Left colon (tissue), 2 donors: Measurements from ENCODE around the gene SPRYD4. TPM values are rescaled to one million over a fixed set of nuclear protein-coding genes. Genes with fewer than 3 reads are reported as not detected.
A peak's percentile ranks its signal among the peaks of the same experiment; 100 is the strongest.
"Not testable (repeated sequence)": the region's sequence is repeated elsewhere in the genome, so short reads cannot be mapped to it uniquely, and the experiment has no call there.

ENCODE experiments used
- ATAC-seq: fragments of 200-7000 bp; cut with Tn5 transposase; one replicate; pipeline ENCODE4 v1.9.1; 2020; ENCODE audit warnings: mild to moderate bottlenecking, moderate library complexity
- DNase-seq, 2 donors: peaks; one replicate each; pipeline ENCODE4 v3.0.0-alpha.2; 2020
- intact Hi-C, 2 donors: fragments of 100-400 bp; cut with DNase I in 1 of 2; cut with micrococcal nuclease in 1 of 2; formaldehyde crosslinking; loops; one replicate each; pipeline versions ENCODE4 v1.11.2 to v1.14.0; 2022; cut with DNase I, micrococcal nuclease
- total RNA-seq, 2 donors: library from RNA; stranded (reverse); fragmentation: NEBNext Ultra II Directional; extraction: Animal tissue kit (Norgen Biotek cat#: 25700); gene quantifications; one replicate each; pipeline ENCODE4 v1.2.1, GENCODE V29; 2021
- donor health status: DM: no; HTN: no; CAD: no.
- donor health status: DM: yes; HTN: yes; CAD: no.

SPRYD4 gene
- total RNA-seq, 2 donors from 2014 or later, result 3.9 to 5.2 TPM

DNA sequence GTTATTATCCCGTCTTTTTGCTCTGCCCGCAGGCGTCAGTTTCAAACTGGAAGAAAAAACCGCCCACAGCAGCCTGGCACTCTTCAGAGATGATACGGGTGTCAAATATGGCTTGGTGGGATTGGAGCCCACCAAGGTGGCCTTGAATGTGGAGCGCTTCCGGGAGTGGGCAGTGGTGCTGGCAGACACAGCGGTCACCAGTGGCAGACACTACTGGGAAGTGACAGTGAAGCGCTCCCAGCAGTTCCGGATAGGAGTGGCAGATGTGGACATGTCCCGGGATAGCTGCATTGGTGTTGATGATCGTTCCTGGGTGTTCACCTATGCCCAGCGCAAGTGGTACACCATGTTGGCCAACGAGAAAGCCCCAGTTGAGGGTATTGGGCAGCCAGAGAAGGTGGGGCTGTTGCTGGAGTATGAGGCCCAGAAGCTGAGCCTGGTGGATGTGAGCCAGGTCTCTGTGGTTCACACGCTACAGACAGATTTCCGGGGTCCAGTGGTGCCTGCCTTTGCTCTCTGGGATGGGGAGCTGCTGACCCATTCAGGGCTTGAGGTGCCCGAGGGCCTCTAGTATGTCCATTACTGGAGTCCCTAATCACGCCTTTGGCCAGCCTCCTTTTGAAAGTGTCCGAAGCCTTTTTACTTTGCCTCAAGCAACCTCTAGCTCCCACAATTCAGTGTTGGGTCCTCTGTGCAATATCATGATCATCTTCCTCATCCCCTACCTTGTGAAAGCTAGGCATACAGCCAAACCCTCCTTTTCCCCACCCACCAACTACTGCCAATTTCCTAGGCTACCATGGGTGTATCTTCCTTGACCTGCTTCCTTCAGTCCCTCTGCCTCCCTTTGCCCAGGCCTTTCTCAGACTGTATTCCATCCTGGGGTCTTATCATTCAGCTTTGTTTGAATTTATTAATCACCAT lies 891 bp downstream of the SPRYD4 start:
- intact Hi-C loops, result loop anchor here in 1 of 2 donors (10.0 kb wide), 1 partner anchor 154 kb away; the partner anchor contains the start of gene CNPY2
- ATAC-seq (peak; percentile 69), DNase-seq (peak; percentile 54)

DNA sequence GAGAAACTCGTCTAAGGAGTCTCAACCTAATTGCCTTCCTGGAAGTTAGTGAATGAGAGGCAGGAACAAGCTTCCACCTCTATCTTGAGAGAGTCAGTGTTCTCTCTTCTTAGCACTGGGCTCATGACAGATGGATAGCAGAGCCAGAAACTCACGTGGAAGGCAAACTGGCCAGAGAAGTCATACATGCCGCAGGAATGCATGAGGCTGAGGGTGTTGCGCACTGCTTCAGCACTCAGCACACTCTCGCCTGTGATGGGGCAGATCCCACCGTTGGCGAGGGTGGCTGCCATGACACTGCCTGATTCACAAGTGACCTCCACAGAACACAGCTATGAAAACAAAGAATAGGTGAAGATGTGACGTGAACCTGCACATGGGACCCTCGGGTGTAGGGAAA lies 6.0 kb downstream of the SPRYD4 start:
- ATAC-seq (no peak), DNase-seq (no peak)
- intact Hi-C loops, result no loop called here

DNA sequence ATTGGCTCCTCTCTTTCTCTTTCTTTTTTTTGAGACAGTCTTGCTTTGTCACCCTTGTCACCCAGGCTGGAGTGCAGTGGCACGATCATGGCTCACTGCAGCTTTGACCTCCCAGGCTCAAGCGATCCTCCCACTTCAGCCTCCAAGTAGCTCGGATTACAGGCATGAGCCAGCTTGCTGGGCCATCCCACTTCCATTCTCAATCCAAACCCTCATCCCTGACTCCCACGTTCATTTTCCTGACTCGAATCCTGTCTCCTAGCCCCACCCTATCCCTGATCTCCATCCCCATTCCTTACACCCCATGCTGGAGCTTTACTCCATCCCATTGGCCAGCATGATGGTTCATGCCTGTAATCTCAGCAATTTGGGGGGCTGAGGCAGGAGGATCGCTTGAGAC lies 7.8 kb downstream of the SPRYD4 start:
- intact Hi-C loops, result no loop called here
- no peak for DNase-seq
- ATAC-seq, result no peak

DNA sequence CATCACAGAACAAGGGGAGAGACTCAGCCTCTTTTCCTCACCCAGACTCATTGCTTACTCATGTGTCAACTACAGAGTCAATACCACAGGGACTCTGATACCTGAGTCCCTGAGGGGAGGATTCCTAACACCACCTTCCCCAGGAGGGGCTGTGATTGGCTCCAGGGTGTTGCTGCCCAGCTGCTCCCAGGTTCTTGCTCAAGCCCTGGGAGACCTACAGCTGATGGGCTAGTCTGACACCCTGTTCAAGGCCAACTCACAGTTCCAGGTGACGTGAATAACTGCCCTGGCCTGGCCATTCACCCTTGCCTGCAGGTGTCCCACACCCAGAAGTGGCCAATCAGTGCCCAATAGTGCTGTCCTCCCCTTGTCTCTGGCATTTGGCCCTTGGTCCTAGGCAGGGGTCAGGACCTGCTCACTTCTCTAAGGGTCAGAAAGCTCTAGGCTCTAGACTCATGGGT lies 8.6 kb downstream of the SPRYD4 start:
- intact Hi-C loops, result no loop called here
- DNase-seq (no peak), ATAC-seq (peak; percentile 14)

DNA sequence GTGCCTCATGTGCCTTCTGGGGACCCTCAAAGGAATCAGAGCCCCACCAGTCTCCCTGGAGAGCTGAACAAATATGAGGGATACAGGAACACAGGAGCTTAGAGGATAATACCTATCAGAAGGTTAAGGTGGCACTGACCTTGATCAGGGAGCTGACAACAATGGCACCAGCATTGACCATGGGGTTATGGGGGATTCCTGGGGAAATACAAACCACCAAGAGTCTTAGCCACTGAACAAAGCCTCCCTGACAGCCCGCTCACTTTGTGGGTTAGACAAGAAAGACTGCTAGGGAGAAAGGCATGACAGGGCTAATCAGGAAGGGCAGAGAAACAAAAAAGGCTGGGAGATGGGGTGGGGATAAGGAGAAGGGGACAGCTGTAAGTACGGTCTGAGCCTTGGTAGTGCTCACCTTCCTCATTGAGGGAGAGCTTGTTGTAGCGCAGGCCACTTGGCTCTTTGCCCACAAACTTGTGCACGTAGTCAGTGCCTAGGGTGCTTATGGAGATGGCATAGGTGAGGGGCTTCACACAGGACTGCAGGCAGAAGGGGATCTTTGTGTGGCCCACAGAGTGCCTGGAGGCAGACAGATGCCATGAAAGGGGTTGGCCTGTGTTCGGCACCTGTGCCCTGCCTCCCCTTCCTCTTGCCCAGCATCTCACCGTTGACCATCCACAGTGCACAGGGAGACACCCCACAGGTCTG lies 9.3 kb downstream of the SPRYD4 start:
- intact Hi-C loops, result no loop called here
- no peak for ATAC-seq
- DNase-seq, result no peak

DNA sequence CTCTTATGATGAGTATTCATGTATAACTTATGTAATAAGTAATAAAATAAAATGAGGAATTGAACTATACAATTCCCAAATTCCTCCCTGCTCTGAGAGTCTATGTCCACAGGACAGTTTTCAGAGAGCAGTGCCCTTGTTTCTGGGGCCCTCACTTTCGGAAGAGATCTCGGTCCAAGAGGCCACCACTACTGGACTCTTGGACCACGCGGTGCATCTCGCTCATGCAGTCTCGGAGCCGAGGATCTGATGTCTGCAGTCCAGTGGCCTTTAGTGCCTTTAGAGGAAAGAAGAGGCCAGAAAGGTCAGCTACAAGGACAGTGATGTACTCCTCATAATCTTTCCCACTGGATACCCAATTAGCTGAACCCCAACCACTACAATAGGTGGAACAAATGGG lies 11.2 kb downstream of the SPRYD4 start:
- ATAC-seq (no peak), DNase-seq (no peak)
- intact Hi-C loops, result no loop called here

DNA sequence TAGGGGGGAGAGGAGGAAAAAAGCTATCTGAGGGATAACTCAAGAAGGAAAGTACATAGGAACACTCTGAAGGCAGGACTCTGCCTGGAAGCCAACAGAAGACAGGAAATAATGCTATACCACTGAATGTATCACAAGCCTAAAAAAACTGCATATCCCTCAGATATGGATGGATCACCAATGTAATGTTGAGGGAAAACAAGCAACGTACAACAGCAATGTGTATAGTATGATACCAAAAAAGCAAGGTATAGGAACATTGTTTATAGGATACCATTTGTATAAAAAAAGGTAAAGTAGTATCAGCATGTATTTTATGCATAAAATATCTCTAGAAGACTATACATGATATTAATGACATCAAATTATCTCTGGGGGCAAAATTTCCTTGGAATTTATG lies 16.2 kb downstream of the SPRYD4 start:
- intact Hi-C loops, result no loop called here

DNA sequence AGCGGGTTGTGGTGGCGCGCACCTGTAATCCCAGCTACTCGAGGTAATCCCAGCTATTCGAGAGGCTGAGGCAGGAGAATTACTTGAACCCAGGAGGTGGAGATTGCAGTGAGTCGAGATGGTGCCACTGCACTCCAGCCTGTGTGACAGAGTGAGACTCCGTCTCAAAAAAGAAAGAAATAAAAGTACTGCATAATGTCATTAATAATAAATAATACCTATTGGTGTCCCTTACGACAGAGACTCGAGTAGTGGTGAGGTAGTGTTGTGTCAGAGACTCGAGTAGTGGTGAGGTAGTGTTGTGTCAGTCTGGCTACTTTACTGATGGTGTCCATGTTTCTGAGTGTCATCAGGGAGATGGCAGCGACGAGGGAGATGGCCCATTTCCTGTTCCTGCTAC lies 18.3 kb downstream of the SPRYD4 start:
- DNase-seq (no peak), ATAC-seq (no peak)
- intact Hi-C loops, result no loop called here

More for the DNA sequence above, 16.2 kb downstream of the SPRYD4 start:
- DNase-seq (no peak), ATAC-seq (no peak)

DNA sequence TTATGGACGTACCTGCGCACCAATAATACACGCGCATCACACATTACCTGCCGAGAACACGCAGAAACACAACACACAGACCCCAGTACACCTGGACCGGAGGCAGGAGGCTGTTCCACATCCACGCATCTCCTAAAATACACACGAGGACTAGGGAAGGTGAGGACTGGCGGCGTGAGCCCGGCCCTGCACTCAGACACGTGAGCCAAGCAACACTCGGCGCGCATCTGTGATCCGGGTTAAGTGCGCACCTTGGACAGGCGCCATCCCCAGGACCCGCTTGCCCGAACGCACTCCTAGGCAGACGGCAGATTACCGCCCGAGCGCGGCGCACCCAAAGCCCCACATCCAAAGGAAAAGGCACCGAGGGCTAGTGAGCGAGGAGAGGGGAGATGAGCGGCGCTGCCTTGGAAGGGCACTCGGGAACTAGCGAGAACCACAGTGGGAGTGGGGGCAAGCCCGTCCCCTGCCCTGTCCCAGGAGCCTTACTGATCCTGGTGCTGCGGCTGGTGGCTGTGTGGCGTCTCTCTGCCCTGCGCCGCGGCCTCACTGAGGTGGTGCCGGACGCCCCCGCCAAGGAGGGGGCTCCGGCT lies 19.2 kb downstream of the SPRYD4 start:
- intact Hi-C loops, result no loop called here
- ATAC-seq (peak; percentile 62), DNase-seq (peak; percentile 38 to 41)

DNA sequence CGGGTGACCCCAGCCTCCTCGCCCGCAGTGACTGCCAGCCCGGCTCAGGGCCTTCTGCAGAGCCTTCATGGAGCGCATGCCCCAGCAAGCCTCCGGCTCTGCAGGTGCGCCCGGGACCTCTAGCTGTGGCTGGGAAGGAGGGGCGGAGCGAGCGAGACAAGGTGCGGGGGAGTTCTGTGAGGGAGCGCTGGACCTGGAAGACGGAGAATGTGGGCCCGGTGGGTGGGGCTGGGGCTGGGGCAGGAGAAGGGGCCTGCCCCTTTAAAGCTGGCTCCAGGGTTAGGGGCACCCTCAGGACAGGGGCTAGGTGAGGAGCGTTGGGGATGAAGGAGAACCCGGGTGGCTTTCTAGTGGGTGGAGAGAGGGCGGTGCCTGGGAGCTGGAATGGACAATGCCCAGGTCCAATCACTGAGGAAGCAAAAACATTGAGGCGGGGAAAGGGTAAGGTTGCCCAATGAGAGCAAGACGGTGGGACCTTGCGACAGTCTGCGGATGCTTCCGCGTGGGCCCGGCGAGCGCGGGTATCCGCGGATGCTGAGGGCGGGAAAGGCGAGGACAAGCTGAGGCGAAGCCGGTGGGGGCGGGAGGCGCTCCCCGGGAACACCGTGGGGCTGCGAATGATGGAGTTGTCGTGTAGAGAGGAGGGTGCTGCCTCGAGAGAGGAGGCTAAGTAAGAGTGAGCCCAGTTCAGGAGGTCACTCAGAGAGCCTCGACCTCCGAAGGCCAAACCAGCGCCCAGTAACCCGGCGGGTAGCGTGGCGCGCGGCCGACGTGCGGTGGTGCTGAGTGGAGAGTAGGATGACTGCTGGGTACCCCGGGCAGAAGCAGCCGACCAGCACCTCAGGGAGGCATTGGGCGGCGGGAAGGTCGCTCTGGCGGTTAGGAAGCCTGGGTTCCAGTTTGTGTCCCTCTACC lies 19.9 kb downstream of the SPRYD4 start, which contains the start of gene GLS2:
Gene GLS2 (minus strand): TSS at position 121 of the 915 bp plus-strand sequence. CDS start 43 bp downstream, at position 78.
- intact Hi-C loops, result no loop called here
- peak; percentile 97 for ATAC-seq
- peak; percentile 76 to 79 for DNase-seq

DNA sequence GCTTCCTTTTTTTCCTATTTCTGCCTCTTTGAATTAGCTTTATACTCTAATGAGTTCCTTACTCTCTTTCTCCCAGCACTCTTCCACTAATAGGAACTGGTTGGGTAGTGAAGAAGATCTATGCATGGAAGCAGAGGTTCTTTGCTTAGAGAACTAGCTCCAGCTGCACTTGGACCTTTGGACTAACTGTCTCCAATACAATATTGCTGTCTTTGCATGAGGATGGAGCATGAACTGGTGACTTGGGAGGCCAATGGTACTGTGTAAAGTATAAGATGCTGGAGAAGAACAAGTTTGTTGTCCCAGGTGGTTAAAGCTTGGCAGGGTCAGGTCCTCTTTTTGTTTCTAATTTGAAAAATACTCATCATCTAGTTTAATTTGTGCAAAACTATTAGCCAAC lies 22.0 kb downstream of the SPRYD4 start:
- ATAC-seq (no peak), DNase-seq (no peak)
- intact Hi-C loops, result no loop called here

DNA sequence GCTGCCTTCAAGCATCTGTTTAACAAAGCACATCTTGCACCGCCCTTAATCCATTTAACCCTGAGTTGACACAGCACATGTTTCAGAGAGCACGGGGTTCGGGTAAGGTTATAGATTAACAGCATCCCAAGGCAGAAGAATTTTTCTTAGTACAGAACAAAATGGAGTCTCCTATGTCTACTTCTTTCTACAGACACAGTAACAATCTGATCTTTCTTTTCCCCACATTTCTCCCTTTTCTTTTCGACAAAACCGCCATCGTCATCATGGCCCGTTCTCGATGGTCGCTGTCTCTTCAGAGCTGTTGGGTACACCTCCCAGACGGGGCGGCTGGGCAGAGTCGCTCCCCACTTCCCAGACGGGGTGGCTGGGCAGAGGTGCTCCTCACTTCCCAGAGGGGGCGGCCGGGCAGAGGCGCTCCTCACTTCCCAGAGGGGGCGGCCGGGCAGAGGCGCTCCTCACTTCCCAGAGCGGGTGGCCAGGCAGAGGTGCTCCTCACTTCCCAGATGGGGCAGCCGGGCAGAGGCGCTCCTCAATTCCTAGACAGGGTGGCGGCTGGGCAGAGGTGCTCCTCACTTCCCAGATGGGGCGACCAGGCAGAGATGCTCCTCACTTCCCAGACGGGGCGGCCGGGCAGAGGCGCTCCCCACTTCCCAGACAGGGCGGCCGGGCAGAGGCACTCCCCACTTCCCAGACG lies 25.2 kb downstream of the SPRYD4 start:
- DNase-seq, ATAC-seq, intact Hi-C loops: not testable (repeated sequence)

DNA sequence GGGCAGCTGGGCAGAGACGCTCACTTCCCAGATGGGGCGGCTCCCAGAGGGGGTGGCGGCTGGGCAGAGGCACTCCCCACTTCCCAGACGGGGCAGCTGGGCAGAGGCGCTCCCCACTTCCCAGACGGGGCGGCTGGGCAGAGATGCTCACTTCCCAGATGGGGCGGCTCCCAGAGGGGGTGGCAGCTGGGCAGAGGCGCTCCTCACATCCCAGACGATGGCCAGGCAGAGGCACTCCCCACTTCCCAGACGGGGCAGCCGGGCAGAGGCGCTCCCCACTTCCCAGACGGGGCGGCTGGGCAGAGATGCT lies 25.7 kb downstream of the SPRYD4 start:
- intact Hi-C loops, ATAC-seq, DNase-seq: not testable (repeated sequence)

DNA sequence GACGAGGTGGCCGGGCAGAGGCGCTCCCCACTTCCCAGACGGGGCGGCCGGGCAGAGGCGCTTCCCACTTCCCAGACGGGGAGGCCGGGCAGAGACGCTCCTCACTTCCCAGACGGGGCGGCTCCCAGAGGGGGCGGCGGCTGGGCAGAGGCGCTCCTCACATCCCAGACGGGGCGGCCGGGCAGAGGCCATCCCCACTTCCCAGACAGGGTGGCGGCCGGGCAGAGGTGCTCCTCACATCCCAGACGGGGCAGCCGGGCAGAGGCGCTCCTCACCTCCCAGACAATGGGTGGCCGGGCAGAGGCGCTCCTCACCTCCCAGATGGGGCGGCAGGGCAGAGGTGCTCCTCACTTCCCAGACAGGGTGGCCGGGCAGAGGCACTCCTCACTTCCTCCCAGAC lies 26.1 kb downstream of the SPRYD4 start:
- DNase-seq, intact Hi-C loops, ATAC-seq: not testable (repeated sequence)

DNA sequence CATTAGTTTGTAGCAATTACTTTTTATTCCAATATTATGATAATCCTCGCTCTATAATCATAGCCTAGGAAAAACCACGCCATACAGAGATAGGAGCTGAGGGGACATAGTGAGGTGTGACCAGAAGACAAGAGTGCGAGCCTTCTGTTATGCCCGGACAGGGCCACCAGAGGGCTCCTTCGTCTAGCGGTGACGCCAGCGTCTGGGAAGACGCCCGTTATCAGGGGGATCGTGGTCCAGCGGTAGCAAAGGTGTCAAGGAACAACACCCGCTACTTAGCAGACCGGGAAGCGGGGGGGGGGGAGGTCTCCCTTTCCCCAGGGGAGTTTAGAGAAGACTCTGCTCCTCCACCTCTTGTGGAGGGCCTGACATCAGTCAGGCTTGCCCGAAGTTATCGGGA lies 28.3 kb downstream of the SPRYD4 start:
- DNase-seq, result peak; percentile 49 to 55
- intact Hi-C loops, ATAC-seq: not testable (repeated sequence)

DNA sequence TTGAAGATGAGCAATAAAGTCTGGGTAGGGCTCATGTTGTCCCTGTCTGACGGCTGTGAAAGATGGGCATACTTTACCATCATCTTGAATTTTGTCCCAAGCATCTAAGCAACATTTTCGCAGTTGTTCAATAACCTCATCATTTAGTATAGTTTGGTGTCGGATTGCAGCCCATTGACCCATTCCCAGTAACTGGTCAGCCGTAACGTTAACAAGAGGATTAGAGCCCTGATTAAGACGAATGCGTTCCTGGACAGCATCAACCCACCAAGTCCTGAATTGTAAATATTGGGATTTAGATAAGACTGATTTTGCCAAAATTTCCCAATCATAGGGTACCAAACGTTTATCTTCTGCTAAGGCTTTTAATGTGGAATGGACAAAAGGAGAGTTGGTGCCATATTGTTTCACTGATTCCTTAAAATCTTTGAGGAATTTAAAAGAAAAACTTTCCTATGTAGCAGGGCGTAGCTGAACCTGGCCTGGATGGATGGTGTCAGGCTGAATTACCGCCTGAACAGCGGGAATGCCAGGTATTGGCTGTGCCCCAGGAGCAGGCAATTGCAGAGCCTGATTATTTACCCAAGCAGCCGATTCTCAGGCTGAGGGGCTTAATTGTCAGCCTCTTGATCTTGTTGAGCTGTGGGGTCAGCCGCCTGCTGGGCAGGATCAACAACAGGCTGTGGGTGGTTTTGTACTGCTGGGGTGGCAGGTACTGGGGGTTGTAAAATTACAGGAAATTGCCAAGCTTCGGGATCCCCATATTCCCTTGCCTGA lies 29.9 kb downstream of the SPRYD4 start:
- DNase-seq, ATAC-seq, intact Hi-C loops: not testable (repeated sequence)

DNA sequence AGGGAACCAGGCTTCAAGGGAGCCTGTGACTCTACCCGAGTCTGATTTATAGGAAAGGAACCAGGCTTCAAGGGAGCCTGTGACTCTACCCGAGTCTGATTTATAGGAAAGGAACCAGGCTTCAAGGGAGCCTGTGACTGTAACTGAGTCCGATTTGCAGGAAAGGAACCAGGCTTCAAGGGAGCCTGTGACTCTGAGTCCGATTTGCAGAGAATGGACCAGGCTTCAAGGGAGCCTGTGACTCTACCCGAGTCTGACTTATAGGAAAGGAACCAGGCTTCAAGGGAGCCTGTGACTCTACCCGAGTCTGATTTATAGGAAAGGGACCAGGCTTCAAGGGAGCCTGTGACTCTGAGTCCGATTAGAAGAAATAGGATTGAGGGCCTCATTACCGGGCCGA lies 31.1 kb downstream of the SPRYD4 start:
- intact Hi-C loops, DNase-seq, ATAC-seq: not testable (repeated sequence)
